ENCODE data around the gene TYR.
"Not testable (repeated sequence)": the region's sequence is repeated elsewhere in the genome, so short reads cannot be mapped to it uniquely, and the experiment has no call there.

TYR gene

GRCh38 chr11:89273220-89273619, 95.5 kb downstream of the TYR start:
- DNase-seq, result not testable (repeated sequence)

GRCh38 chr11:89275966-89276365, 98.3 kb downstream of the TYR start:
- no peak for DNase-seq

GRCh38 chr11:89279176-89279575, 101.5 kb downstream of the TYR start:
- DNase-seq, result no peak

GRCh38 chr11:89281032-89281677, 103.5 kb downstream of the TYR start:
- not testable (repeated sequence) for DNase-seq

- DNase-seq, result not testable (repeated sequence)
Observed at GRCh38 chr11:89286601-89287000, 108.9 kb downstream of the TYR start.

GRCh38 chr11:89288004-89288403, 110.3 kb downstream of the TYR start:
- DNase-seq, result not testable (repeated sequence)

GRCh38 chr11:89293965-89294679, 116.4 kb downstream of the TYR start:
- no peak for DNase-seq

- DNase-seq, result not testable (repeated sequence)
Observed at GRCh38 chr11:89295023-89295422, 117.3 kb downstream of the TYR start.

GRCh38 chr11:89303029-89303428, 125.4 kb downstream of the TYR start:
- not testable (repeated sequence) for DNase-seq

- DNase-seq, result not testable (repeated sequence)
Observed at GRCh38 chr11:89308272-89308671, 130.6 kb downstream of the TYR start.

GRCh38 chr11:89309321-89309985, 131.8 kb downstream of the TYR start:
- not testable (repeated sequence) for DNase-seq

GRCh38 chr11:89310607-89311006, 132.9 kb downstream of the TYR start:
- DNase-seq, result not testable (repeated sequence)

- no peak for DNase-seq
Observed at GRCh38 chr11:89321401-89321800, 143.7 kb downstream of the TYR start.

GRCh38 chr11:89327885-89328284, 150.2 kb downstream of the TYR start:
- DNase-seq, result no peak

GRCh38 chr11:89331940-89332339, 154.3 kb downstream of the TYR start:
- not testable (repeated sequence) for DNase-seq

- not testable (repeated sequence) for DNase-seq
Observed at GRCh38 chr11:89333704-89334103, 156.0 kb downstream of the TYR start.

GRCh38 chr11:89337100-89337650, 159.5 kb downstream of the TYR start:
- not testable (repeated sequence) for DNase-seq

- not testable (repeated sequence) for DNase-seq
Observed at GRCh38 chr11:89338073-89338472, 160.4 kb downstream of the TYR start.

- DNase-seq, result not testable (repeated sequence)
Observed at GRCh38 chr11:89340450-89340849, 162.8 kb downstream of the TYR start.

GRCh38 chr11:89342880-89343572, 165.4 kb downstream of the TYR start:
- DNase-seq, result not testable (repeated sequence)
